Fibroblast of gingiva (primary cell): ENCODE measurements around the gene MAPT.
"Not testable (repeated sequence)": the region's sequence is repeated elsewhere in the genome, so short reads cannot be mapped to it uniquely, and the experiment has no call there.

ENCODE experiments used
- DNase-seq: peaks from one replicate; pipeline ENCODE4 v3.0.0-alpha.2; 2011; ENCODE audit warnings: low read depth

The MAPT gene

GRCh38 chr17:45952814-45953320, 58.5 kb downstream of the MAPT start:
- no peak for DNase-seq

DNA sequence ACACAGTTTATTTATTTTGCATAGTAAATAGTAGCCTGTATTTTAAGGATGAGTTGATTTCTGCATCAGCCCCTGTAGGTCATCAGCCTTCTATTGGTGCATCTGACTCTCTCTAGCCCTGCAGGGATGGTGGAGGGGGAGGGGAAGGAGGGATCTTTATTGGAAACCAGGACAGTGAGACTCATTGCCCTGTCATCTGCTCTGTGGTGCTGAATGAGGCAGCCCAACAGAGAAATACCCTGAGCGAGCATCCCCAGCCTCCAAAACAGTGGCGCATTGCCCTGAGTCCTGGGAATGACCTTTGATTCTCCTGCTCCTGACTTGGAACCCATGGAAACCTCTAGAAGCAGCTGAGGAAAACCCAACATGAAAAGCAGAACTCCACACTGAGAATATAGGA, 59.2 kb downstream of the MAPT start:
- DNase-seq = no peak

DNA sequence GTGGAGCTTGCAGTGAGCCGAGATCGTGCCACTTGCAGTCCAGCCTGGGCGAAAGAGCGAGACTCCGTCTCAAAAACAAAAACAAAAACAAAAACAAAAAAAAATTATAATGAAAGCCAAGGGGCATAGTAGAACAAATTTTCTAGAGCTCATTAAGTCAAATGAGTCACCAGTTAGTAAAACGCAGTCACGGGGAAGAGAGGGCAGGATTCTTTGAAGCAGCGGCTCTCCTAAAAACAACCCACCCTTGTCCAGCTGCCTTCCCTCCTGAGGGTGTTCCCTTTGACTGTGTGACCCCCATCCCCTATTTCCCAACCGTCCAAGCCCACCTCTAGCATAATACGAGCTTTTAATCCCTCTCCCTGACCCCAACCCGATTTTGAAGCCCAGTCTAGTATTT, 60.6 kb downstream of the MAPT start:
- DNase-seq = no peak

GRCh38 chr17:45955326-45955725, 61.0 kb downstream of the MAPT start:
- no peak for DNase-seq

- DNase-seq = no peak
These were observed 61.7 kb downstream of the MAPT start for GRCh38 chr17:45956090-45956489.

GRCh38 chr17:45956746-45957145, 62.4 kb downstream of the MAPT start:
- not testable (repeated sequence) for DNase-seq

- DNase-seq = no peak
These were observed 64.0 kb downstream of the MAPT start for GRCh38 chr17:45958307-45958706.

GRCh38 chr17:45958994-45959665, 64.8 kb downstream of the MAPT start:
- no peak for DNase-seq

DNA sequence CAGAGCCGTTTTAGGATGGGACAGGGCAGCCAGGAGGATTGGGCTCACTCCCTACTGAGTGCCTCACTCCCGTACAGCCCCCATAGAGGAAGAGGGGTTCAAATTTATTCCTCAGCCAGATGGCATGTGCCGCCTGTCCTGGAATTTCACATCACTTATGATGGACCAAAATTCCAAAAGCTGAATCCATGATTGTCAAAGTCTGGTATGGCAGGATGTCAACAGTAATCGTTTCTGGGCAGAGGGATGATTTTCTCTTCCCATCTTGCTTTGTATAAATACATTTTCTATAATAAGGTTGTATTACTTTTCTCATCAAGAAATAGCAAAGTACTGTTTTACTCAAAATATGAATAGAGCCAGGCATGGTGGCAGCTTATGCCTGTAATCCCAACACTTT, 66.0 kb downstream of the MAPT start:
- no peak for DNase-seq

- no peak for DNase-seq
These were observed 66.9 kb downstream of the MAPT start for GRCh38 chr17:45961206-45961605.

GRCh38 chr17:45962221-45962972, 68.0 kb downstream of the MAPT start:
- DNase-seq = no peak

DNA sequence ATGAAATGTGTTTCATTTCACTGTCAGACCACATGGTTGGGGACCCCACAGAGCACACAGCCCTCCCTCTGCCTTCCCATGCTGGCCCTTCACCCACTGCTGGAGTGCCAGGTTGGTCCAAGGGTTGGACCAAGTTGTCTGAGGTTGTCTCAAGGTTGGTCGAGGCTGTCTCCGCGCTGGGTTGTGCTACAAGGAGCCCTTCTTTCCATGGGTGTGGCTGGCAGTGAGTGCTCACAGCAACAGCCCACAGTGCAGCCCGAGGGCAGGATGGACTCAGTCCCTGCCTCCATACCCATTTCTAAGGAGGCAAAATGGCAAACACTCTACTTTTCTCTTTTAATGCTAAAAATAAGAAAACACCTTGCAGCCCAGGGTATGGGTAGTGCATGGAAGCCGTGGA, 68.9 kb downstream of the MAPT start:
- DNase-seq = no peak

DNA sequence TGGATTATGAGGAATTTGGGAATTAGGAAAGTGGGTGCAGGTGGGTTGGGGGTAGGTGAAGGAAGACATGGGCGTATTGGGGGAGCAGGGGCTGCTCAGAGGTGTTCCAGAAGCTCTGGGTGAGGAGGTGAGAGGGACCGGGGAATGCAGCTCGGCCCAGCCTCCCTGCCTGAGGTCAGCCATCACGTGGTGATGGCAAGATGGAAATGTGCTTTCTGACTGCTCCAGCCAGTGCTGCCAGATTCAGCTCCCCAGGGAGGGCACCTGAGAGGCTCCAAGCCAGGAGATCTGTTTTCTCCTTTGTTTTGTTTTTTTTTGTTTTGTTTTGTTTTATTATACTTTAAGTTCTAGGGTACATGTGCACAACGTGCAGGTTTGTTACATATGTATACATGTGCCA, 69.5 kb downstream of the MAPT start:
- no peak for DNase-seq

DNA sequence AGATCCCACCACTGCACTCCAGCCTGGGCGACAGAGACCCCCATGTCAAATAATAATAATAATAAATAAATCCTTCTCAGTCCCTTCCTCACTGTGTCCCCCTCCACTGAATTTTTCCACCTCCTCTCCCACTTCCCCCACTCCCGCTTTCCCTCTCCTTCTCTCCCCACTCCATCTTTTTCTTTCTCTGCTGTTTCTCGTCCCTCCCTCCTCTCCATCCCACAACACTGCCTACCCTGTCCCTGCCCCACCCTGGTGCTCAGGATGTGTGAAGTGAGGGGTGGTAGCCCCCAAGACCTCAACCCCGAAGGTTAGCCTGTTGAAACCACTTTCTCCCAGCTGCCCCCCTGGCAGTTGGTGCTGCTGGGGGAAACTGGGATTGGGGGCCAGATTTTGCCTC, 70.3 kb downstream of the MAPT start:
- no peak for DNase-seq

DNA sequence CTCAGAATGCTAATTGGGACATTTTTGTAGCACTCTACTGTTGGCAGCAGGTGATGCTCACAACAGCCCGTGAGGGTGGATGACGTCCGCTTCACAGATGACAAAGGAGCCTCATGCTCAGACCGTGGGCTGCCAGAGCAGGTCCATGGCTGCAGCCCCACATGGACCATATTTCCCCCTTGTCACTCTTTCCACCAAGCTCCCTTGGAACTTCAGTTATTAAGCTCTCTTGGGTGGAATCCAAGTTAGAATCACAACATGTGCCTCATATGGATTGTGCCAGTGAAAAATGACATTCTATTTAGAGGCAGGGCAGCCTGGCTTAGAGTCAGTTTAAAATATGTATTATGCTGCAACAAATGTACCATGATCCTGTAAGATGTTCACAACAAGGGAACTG, 71.5 kb downstream of the MAPT start:
- no peak for DNase-seq

- DNase-seq = no peak
These were observed 72.4 kb downstream of the MAPT start for GRCh38 chr17:45966606-45967280.

GRCh38 chr17:45967378-45967777, 73.0 kb downstream of the MAPT start:
- DNase-seq = no peak

DNA sequence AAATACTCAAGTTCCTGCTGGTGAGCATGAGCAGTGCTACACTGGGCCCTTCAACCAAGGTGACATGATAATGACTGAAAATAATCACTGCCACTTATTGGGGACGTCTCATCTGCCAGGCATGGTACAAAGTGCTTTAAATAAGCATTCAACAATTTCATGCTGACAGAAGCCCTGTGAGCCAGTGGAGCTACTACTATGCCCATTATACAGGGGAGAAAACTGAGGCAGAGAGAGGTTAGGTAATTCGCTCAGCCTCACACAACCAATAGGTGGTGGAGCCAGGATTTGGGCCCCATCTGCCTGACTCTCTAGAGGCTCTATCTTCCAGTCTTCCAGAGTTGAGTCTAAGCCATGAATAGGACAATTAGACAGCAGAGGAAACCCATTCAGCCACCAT, 74.4 kb downstream of the MAPT start:
- no peak for DNase-seq

DNA sequence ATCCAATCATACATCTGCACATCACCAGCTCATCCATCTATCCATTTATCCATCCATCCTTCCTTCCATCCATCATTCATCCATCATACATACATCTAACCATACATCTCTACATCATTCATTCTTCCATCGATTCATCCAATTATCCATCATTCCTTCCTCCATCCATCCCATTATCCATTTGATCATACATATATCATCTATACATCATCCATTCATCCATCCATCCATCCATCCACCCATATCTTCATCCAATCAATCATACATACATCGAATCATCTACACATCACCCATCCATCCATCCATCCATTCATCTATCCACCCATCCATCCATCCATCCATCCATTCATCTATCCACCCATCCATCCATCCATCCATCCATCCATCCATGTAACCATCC, 75.4 kb downstream of the MAPT start:
- DNase-seq = no peak

DNA sequence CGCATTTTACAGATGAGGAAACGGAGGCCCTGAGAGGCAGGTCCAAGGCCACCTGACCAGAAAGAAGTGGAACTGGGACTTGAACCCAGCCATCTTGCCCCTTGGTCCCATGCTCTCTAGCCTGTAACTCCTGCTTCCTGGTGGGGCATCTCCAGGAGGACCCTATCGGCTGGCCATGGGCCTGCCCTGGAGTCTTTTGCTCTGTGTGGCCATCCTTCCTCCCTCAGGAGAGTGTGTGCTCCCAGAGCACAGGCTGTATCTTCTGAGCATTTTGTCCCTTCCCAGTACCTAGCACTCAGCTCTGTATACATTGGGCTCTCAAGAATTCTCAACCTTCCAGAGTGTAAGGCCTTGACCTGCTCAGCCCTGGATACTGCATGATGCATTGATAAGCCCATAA, 76.3 kb downstream of the MAPT start:
- DNase-seq = no peak

DNA sequence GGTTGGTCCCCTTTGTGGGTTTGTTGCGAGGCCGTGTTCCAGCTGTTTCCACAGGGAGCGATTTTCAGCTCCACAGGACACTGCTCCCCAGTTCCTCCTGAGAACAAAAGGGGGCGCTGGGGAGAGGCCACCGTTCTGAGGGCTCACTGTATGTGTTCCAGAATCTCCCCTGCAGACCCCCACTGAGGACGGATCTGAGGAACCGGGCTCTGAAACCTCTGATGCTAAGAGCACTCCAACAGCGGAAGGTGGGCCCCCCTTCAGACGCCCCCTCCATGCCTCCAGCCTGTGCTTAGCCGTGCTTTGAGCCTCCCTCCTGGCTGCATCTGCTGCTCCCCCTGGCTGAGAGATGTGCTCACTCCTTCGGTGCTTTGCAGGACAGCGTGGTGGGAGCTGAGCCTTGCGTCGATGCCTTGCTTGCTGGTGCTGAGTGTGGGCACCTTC, 77.4 kb downstream of the MAPT start:
- DNase-seq = no peak

DNA sequence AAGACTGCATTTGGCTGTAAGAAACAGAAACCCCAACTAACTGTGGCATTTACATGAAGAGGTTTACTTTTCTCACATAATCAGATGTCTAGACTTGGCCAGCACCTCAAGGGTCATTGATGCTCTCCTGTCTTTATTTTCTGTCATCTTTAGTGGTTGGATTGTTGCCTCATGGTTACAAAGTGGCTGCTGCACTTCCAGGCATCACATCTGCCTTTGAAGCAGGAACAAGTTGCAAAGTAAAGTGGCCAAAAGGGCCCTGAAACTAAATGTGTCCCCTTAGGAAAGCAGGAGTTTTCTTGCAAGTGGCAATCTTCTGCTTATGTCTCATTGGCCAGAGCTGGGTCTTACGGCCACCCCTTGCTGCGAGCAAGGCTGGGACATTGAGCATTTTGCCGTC, 78.2 kb downstream of the MAPT start:
- DNase-seq = no peak
